ENCODE data around the gene SLC25A29.

DNA sequence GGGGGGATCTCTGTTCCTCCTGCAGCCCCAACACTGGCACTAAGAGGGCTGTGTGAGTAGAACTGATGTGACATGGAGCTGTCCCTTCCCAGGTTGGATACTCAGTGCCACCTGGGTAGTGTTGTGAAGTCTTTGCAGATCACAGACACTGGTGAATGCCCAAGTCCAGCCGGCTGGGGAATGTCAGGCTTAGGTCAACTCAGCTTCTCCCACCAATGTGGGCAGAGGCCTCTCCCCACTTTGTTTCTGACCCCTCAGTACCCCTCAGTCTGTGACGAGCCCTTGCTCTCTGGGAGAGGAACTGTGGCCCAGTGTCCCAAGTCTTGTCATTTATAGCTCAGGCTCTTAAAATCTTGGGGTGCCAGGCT is 11.3 kb downstream of the SLC25A29 start:
- no peak for TF ChIP-seq EZH2 (IDR thresholded peaks at IDR 0.05; ENCODE audit: borderline replicate concordance, low read length)
- TF ChIP-seq, protein P1, sequence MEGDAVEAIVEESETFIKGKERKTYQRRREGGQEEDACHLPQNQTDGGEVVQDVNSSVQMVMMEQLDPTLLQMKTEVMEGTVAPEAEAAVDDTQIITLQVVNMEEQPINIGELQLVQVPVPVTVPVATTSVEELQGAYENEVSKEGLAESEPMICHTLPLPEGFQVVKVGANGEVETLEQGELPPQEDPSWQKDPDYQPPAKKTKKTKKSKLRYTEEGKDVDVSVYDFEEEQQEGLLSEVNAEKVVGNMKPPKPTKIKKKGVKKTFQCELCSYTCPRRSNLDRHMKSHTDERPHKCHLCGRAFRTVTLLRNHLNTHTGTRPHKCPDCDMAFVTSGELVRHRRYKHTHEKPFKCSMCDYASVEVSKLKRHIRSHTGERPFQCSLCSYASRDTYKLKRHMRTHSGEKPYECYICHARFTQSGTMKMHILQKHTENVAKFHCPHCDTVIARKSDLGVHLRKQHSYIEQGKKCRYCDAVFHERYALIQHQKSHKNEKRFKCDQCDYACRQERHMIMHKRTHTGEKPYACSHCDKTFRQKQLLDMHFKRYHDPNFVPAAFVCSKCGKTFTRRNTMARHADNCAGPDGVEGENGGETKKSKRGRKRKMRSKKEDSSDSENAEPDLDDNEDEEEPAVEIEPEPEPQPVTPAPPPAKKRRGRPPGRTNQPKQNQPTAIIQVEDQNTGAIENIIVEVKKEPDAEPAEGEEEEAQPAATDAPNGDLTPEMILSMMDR (conservative IDR thresholded peaks at IDR 0.05 in 1 of 2, IDR thresholded peaks at IDR 0.05 in 1 of 2; ENCODE audit: extremely low read depth in 1 of 2, insufficient read depth in 1 of 2, low read depth in 1 of 2, low read length in 2 of 2) = no peak
